Measurements from ENCODE around the gene ZNF516.

Gene ZNF516

GRCh38 chr18:76376225-76376624, 118.8 kb downstream of the ZNF516 start:
- no peak for DNase-seq

- no peak for DNase-seq
These were observed 120.4 kb downstream of the ZNF516 start for GRCh38 chr18:76374330-76375281.

GRCh38 chr18:76373297-76373696, 121.7 kb downstream of the ZNF516 start:
- no peak for DNase-seq

- no peak for DNase-seq
These were observed 123.5 kb downstream of the ZNF516 start for GRCh38 chr18:76371301-76372203.

- DNase-seq, result no peak
These were observed 124.4 kb downstream of the ZNF516 start for GRCh38 chr18:76370686-76371085.

GRCh38 chr18:76370201-76370600, 124.8 kb downstream of the ZNF516 start:
- DNase-seq, result no peak

GRCh38 chr18:76369791-76370190, 125.3 kb downstream of the ZNF516 start:
- DNase-seq, result no peak

- no peak for DNase-seq
These were observed 126.1 kb downstream of the ZNF516 start for GRCh38 chr18:76368976-76369375.

GRCh38 chr18:76368271-76368670, 126.8 kb downstream of the ZNF516 start:
- DNase-seq, result no peak

- DNase-seq, result no peak
These were observed 127.6 kb downstream of the ZNF516 start for GRCh38 chr18:76367168-76368125.

- no peak for DNase-seq
These were observed 129.5 kb downstream of the ZNF516 start for GRCh38 chr18:76365561-76365960.

GRCh38 chr18:76364282-76365259, 130.5 kb downstream of the ZNF516 start:
- DNase-seq, result no peak

GRCh38 chr18:76363436-76364120, 131.5 kb downstream of the ZNF516 start:
- DNase-seq, result no peak

GRCh38 chr18:76362676-76363075, 132.4 kb downstream of the ZNF516 start:
- no peak for DNase-seq

- DNase-seq, result no peak
These were observed 133.8 kb downstream of the ZNF516 start for GRCh38 chr18:76361219-76361618.

- no peak for DNase-seq
These were observed 135.1 kb downstream of the ZNF516 start for GRCh38 chr18:76359909-76360308.

GRCh38 chr18:76358774-76359173, 136.3 kb downstream of the ZNF516 start:
- no peak for DNase-seq

GRCh38 chr18:76357585-76358260, 137.3 kb downstream of the ZNF516 start:
- DNase-seq, result no peak

GRCh38 chr18:76357174-76357573, 137.9 kb downstream of the ZNF516 start:
- no peak for DNase-seq

- no peak for DNase-seq
These were observed 138.4 kb downstream of the ZNF516 start for GRCh38 chr18:76356666-76357065.
